Measurements from ENCODE around the gene KLHL29.

DNA sequence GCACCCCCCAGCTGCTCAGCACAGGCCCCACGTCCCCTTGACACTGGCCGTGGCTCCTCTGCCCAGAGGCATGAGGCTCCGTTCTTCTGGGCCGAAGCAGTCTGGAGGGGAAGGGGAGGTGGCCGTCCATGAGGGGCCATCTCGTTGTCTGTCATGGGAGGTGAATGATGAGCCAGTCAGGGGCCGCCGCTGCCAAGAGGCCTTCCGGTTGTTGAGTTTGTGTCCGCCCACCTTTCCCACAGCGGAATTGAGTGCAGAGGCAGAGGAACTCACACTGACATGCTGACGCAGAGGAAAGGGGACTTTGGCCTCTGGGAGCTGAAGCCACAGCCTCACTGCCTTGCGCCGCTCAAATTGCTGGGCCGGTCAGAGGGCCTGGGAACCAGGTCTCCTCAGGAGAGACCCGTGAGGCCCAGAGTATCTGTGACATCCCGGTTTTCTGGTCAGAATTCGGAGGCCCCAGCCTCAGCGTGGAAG lies 273.5 kb downstream of the KLHL29 start:
- TF ChIP-seq EZH2 (IDR thresholded peaks at IDR 0.05; ENCODE audit: borderline replicate concordance, low read depth, low read length, severe bottlenecking) = no peak
- TF ChIP-seq, protein P1, sequence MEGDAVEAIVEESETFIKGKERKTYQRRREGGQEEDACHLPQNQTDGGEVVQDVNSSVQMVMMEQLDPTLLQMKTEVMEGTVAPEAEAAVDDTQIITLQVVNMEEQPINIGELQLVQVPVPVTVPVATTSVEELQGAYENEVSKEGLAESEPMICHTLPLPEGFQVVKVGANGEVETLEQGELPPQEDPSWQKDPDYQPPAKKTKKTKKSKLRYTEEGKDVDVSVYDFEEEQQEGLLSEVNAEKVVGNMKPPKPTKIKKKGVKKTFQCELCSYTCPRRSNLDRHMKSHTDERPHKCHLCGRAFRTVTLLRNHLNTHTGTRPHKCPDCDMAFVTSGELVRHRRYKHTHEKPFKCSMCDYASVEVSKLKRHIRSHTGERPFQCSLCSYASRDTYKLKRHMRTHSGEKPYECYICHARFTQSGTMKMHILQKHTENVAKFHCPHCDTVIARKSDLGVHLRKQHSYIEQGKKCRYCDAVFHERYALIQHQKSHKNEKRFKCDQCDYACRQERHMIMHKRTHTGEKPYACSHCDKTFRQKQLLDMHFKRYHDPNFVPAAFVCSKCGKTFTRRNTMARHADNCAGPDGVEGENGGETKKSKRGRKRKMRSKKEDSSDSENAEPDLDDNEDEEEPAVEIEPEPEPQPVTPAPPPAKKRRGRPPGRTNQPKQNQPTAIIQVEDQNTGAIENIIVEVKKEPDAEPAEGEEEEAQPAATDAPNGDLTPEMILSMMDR (IDR thresholded peaks at IDR 0.05; ENCODE audit: borderline replicate concordance, extremely low read depth, low read length, poor library complexity, severe bottlenecking) = no peak

All from DND-41 (cell line).